ENCODE data around the gene LRRC72.
"Not testable (repeated sequence)": the region's sequence is repeated elsewhere in the genome, so short reads cannot be mapped to it uniquely, and the experiment has no call there.

GRCh38 chr7:16506422-16506821 is 20.2 kb upstream of the LRRC72 start:
- not testable (repeated sequence) for TF ChIP-seq CTCF (IDR thresholded peaks at IDR 0.05; ENCODE audit: insufficient read depth, low read depth, low read length); EZH2 (IDR thresholded peaks at IDR 0.05; ENCODE audit: insufficient read depth, low read length)

All from astrocyte (in vitro differentiated cells and primary cell).